ENCODE results near the gene TBXAS1.

- TF ChIP-seq CTCF (IDR thresholded peaks at IDR 0.05 in 4 of 5, conservative IDR thresholded peaks at IDR 0.05 in 1 of 5): no peak
- TF ChIP-seq POLR2A (IDR thresholded peaks at IDR 0.05): no peak
These were observed 170.5 kb downstream of the TBXAS1 start for GRCh38 chr7:139999516-139999915.

Data from gastrocnemius medialis (tissue), 4 donors.